ENCODE data around the gene PHIP.
"Not testable (repeated sequence)": the region's sequence is repeated elsewhere in the genome, so short reads cannot be mapped to it uniquely, and the experiment has no call there.

Gene PHIP

DNA sequence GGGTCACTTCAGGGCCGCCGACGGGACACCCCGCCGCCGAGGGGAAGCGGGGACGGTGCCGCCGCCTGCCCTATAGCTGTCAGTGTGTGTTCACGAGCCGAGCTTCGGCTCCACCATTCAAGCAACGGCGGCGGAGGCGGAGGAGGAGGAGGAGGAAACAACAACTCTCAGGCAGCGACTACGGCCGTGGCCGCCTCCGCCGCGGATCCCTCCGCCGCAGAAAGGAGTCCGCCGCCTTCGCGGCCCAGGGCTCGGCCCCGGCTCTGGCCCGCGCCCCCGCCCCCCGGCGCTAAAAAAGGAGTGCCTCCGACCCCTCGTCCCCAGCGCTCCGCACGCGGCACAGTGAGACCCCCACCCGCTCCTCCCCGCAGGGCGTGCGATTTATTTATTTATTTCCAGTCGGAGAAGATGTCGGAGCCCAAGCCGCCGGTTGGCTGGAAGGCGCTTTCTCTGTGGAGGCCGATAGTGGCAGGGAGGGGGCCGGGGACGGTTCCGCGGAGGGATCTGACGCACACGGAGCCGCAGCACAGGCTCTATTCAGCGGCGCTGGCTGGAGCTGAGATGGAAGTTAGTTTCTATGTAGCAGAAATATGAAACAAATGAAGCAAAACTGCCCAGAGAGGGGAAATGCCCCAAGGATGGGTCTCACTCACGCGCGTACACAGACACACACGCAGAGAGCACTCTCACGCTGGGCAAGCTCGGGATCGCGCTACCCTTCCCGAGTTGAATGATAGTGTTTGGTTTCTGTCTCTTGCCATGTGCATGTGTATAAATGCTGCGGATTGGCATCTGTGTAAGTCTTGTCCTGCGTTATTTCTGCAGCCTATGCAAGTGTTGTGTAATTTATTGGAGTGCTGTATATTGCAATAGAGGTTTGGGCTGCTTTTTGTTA lies at the start of gene PHIP:
PHIP (minus strand) TSS at position 180 of the 895 bp plus-strand sequence. CDS start 186 bp downstream, outside the sequence.
- DNase-seq, result peak; percentile 91

DNA sequence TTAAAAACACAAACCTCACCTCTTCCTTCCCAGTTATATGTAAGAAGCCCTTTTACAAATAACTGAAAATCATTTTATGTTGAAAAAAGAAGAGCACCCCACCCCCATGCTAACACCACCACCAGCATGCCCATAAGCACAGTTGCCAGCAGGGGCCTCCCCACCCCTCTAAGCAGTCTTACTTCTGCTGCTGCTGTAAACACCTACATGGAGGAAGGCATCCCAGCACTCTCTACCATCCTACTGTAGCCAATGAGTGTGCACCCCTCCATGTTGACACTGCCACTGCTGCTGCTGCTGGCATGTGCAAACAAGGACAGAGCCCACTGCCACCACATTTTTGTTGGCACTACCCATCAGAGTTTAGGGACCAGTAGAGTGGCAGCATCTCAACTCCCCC lies 49.6 kb upstream of the PHIP start:
- no peak for DNase-seq

DNA sequence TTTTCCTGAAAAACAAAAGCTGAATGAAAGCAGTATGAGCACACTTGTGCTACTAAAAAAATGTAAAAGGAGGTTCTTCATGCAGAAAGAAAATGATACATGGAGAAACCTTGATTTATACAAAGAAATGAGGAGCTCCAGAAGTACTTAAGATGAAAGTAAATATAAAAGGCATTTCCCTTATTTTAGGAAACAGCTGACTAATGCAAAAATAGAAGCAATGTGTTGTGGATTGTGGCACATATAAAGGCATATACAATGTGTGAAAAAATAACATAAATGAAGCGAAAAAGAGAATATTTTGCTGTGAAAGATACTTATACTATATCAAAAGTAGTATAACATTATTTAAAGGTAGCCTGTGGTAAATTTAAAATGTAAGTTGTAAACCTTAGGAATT lies 41.2 kb upstream of the PHIP start:
- no peak for DNase-seq

DNA sequence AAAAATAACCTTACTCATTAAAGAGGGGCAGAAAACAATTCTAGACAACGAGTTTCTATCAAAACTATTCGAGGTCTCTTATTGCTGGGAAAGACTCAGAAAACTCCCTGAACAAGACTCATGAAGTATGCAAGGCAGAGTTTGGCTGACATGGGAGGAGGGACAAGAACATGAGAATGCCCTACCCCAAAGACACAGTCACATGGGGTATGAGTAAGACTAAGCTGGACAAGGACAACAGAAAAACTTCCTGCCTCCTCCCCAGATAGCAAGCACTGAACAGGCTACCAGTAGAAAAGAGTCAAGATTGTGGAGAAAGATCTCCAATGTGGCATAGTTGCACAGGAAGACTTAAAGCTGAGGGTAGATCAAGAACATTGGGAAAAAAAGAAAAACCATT lies 39.7 kb upstream of the PHIP start:
- DNase-seq, result no peak

DNA sequence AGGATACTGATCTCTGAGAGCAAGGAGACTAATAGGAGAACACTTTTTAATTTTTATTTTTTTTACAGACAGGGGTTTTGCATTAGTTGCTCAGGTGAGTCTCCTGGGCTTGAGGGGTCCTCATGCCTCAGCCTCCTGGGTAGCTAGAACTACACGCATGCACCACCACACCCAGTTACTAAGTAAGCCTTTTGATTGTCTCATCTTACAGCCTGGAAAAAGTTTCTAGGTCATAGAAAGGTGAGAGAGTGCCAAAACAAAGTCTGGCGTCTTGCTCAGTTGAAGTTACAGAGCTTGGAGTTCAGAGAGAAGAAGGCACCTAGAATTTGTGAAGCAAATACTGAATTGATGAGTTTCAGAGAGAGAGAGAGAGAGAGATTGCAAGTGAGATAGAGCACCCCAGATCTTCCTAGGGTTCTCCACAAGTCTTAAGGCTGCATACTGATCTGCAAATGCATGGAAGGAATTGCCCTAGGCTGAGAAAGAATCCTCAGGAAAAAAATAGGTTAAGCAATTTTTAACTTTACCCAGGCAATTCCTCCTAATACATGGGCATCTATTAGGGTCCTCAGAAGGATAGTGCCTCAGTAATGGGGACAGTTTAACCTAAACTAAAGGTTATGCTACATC lies 37.6 kb upstream of the PHIP start:
- no peak for DNase-seq

DNA sequence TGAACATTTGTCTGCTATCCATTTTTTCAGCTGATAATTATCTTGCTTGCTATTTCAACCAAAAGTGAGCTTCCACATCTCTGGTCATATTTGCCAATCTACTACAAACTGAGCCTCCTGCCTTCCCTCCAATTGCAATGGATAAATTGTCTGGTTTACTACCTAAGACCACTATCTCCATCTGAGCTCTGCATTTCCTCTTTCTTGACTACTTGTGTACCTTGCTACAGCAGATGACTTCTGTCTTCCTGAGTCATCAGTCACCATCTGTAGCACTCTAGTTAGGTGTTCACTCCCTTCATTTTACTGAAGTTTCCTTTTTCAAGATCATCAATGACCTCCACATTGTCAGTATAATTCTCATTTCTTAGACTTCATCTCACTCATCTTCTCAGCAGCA lies 33.5 kb upstream of the PHIP start:
- no peak for DNase-seq

DNA sequence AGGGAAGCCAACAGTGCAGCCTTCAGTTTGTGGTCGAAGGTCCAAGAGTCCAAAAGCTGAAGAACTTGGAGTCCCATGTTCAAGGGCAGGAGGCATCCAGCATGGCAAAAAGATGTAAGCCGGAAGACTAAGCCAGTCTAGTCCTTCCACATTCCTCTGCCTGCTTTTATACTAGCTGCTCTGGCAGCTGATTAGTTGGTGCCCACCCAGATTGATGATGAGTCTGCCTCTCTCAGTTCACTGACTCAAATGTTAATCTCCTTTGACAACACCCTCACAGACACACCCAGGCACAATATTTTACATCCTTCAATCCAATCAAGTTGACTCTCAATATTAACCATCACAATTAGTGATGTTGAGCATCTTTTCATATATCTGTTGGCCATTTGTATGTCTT lies 23.1 kb upstream of the PHIP start:
- DNase-seq, result no peak

DNA sequence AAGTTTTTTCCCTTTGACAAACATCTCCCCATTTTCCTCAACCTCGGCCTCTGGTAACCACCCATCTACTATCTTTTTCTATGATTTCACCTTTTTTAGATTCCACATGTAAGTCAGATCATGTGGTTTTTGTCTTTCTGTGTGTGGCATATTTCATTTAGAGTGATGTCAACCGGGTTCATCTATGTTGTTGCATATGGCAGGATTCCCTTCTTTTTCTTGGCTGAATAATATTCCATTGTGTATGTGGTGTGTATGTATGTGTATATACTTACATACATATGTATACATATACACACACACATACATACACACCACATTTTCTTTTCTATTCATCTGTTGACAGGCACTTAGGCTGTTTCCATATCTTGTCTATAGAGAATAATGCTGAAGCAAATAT lies 22.2 kb upstream of the PHIP start:
- no peak for DNase-seq

DNA sequence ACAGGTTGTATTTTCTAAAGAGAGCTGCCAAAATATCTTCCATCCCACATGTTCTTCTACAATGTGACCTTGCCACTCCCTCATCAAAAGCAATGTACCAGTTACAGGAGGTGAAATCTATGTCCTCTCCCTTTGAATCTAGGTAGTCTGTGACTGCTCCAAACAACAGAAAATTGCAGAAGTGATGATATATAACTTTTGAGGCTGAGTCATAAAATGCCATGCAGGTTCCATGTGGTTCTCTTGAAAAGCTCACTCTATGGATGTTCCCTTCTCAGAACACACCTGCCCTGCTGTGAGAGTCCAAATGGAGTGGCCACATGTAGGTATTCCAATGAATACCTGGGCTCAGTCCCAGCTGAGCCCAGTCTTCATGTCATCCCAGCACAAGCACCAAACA lies 16.9 kb upstream of the PHIP start:
- no peak for DNase-seq

DNA sequence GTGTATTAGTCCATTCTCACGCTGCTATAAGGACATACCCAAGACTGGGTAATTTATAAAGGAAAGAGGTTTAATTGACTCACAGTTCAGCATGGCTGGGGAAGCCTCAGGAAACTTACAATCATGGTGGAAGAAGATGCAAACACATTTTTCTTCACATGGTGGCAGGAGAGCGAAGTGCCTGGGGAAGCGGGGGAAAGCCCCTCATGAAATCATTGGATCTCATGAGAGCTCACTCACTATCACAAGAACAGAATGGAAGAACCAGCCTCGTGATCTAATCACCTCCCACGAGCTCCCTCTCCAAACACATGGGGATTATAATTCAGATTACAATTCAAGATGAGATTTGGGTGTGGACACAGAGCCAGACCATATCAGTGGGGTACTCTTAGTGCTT lies 13.7 kb upstream of the PHIP start:
- not testable (repeated sequence) for DNase-seq

DNA sequence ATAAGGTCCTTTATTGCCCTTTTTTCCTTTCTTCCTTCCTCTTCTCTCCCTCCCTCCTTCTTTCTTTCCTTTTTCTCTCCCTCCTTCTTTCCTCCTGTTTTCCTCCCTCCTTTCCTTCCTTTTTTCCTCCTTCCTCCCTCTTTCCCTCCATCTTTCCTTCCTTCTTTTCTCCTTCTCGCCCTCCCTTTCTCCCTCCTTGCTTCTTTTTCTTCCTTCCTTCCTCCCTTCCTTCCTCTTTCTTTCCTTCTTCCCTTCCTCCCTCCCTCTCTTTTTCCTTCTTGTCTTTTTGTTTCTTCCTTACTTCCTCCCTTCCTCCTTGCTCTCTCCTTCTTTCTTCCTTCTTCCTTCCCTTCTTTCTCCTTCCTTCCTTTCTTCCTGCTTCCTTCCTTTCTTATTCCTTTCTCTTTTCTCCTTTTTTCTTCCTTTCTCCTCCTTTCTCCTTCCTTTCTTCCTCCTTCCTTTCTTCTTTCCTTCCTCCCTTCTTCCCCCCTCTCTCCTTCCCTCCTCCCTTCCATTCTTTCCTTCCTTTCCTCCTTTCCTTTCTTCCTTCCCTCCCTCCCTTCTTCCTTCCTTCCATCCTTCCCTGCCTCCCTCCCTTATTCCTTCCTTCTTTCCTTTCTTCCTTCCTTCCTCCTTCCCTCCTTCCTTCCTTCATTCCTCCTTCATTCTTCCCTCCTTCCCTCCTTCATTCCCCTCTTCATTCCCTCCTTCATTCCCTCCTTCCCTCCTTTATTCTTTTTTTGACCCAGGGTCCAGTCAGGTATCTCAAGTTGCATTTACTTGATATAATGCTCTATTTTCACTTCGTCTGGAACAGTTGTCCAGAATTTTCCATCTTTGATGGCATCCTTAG lies 11.7 kb upstream of the PHIP start:
- no peak for DNase-seq

DNA sequence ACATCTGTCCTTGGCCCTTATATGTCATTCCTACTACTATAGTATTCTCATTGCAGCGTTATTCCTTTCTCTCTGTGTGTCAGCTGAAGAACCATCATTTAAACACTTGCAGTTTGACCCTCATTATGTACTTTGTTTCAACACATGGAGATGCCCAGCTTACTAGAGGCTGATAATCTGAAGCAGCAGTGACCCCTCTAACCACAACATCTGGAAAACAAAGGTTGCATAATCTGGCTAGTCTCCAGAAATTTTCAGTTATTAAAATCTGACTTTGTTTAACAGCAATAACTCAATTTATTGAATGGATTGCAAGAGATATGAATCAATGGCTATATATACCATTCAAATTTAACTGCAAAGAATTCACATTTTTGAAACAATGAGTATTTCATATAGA lies 6.6 kb upstream of the PHIP start:
- no peak for DNase-seq

DNA sequence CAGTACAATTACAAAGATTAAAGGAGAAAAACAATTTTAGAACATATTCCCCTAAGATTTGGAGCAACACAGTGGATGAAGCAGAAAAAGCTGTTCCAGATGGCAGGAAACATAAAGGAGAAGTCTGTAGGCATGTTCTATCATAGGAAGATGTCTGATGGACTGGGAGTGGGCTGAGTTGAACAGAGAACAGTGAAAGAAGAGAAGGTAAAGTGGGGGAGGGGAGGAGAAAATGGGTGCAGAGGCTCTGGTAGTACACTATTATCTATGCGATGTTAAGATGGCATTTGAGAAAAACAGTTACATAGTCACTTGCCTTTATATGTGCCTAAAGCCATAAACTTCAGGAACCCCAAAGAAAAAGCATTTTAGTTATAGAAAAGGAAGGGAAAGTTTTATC lies 4.2 kb upstream of the PHIP start:
- DNase-seq, result no peak

DNA sequence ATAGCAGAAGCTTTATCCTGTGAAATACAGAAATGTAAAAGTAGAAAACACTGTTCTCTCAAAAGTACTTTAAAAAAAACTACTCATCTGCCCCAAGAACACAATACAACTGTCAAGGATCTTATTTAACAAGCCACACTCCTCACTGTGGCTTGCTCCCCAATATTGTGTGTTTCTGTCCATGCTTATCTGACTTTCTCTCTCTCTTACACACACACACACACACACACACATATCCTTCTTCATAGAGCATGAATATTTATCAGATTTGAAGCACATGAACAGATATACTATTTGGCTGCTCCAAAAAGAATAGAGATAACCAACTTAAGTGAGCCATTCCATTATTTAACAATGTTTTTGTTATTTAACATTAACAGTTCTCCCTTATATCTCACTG lies 3.6 kb upstream of the PHIP start:
- no peak for DNase-seq

DNA sequence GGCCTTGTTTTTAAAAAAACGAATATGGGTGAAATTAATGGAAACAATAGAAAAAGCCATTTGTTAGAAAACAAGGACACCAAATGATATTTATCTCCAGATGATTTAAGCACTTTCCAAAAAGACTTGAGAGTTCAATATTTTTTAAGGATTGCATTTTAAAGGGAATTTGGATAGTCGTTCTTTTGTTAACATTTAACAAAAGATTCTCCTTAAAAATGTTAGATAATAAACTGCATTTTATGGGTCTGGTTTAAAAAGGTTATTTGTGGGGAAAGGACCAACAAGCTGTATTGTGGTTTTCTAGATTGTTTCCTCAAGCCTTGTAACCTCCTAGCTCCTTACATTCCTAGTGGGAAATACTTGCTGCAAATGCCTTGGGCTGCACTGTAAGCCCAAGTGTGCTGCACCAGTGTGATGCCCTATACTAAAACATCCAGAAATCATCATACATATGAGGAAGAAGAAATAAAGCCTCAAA lies 1.5 kb upstream of the PHIP start:
- no peak for DNase-seq

DNA sequence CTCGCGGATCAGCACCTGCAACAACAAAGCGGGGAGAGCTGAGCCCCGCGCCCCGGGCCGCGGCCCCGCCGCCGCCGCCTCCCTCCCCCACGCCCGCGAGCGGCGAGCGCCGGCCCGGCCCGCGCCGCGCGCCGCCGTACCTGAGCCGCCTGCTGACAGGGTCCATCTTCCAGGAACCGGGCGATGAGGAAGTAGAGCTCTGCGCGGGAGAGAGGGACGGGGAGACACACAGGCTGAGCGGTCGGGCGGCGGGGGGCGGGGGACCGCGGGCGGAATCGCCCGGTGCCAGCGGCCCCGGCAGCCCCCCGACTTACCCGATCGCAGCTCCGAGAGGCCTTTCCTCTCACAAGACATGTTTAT lies 359 bp downstream of the PHIP start:
- DNase-seq, result peak; percentile 45

DNA sequence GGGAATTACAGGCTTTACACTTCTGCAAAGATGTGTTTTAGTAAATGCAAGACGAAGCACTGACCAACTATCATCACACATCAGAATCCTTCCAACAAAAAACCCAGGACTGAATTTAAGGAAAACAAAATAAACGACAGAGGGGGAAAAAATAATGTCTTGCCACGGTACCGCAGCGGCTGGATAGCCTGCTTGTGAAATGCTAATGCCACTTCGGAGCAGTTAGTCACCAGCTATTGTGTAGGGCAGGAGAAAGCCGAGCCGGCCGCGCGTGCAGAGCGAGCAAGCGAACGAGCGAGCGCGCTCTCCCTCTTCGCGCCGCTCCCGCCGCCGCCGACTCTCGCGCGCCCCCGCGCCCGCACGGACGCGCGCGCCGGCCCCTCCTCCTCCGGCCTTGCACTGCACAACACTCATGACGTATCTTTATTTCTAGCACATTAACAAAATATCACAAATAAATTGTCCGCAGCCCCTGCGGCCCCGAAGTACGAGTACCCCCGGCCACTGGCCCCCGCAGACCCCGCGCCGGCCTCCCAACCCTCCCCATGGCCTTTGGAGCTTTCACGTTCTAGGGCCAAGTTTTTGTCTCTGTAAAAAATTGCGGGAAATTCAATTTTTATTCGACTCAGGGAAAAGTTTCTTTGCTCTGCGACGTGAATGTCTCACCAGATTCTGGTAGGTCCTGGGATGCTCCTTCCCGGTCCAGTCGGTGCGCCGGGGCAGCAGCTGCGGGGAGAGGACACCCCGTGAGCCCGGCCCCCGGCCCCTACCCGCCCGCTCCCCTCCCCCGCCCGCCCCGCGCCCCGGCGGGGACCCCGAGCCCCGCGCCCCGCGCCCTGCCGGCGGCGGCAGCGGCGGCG lies 1.0 kb downstream of the PHIP start:
- peak; percentile 86 for DNase-seq

DNA sequence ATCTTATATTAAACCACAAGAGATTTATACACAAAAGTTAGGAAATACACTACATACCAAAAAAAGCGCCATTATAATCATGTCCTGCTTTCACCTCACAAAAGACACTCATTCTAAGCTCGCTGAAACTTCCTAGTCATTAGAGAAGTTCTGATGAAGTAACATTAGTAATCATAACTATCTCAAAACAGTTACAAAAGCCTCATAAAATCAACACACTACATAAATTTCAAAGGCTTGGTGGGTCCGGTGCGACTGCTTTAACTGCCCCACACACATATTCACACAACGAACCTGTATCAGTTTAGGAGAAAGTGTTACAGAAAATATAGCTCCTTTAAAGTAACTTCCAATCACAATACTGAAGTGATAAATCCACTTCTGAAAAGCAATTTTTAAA lies 1.9 kb downstream of the PHIP start:
- DNase-seq, result no peak

DNA sequence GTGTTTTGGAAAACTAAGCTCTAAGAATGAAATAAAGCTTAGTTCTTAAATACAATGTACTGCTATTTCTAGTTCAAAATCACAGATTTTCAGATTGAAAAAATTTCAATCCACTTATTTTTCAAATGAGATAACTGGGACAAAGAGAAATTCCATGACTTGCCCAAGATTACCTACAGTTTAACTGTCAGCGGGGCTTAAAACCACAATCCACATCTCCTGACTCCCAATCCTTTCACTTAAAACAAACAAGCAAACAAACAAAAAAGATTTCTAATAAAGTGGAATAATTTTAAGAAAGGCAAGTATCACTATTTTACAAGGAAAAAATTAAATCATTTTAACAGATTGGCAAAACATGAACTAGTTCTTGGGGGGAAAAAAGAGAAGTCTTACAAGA lies 4.2 kb downstream of the PHIP start:
- DNase-seq, result no peak

DNA sequence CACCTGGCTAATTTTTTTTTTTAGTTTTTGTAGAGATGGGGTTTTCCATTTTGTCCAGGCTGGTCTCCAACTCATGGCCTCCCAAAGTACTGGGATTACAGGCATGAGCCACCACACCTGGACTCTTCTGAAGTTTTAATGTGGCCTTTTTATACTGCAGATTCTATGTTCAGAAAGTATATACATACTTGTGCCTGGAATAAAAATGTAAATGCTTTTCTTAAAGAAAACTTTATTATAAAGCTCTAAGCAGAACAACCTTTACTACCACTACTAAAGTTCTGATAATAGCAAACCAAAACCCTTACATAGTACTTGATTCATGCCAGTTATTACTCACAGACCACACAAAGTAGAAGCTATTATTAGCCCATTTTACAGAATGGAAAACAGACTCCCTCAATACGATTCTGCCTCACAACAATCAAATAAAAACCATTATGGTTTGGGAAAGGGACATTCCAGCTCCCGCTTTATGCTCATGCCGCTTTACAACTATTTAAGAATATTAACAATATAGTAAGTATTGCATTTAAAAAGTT lies 5.3 kb downstream of the PHIP start:
- no peak for DNase-seq

DNA sequence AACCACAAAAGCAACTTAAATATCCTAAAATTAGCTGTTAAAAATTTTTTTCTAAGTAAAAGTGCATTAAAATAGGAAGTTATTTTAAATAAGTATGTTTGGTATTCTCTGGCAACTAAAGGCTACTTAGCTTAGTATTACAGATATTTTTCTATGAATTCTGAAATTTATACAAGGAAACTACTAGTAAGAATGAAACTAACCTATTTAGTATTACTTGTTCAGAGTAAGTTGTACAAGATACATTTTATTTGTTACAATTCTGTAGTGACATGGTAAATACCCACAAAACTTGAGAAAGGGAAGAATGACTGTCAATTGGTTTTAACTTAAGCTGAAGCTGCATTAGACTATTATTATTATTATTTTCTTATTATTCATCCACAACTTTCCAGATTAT lies 6.5 kb downstream of the PHIP start:
- no peak for DNase-seq

DNA sequence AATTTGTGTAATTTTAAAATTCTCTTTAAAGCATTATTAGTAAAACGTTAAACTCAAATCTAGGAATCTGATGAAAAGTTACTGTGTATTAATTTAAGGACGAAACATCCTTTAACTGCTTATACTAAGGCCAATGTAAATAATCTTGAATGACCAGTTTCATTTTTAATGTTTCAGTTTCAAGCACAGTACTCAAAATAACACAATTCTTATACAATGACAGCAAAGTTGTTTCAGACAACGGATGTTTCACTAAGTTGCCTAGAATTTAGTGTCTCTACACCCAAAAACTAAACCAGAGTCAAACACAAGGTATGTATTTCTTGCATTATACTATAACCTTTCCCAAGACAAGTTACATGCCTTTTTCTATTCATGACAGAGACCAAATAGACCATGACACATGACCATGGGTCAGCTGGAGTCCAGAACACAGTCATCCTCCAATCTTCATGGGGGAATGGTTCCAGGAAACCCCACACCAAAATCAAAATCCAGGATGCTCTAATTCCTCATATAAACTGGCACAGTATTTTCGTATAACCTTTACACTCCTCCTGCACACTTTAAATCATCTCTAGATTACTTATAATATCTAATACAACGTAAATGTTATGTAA lies 7.7 kb downstream of the PHIP start:
- DNase-seq, result no peak
